IMR-90 (cell line): Measurements from ENCODE around the gene WDR90. TPM values are rescaled to one million over a fixed set of nuclear protein-coding genes. Genes with fewer than 3 reads are reported as not detected.

Source experiments
- ATAC-seq: fragments of 200-7000 bp; cut with Tn5 transposase; 2 replicates; pipeline ENCODE4 v1.9.1; 2020; ENCODE audit warnings: low read depth, mild to moderate bottlenecking, moderate library complexity
- BruUV-seq: library from RNA; stranded (reverse); fragments of 400-500 nt; replicated peaks from 2 replicates; lab custom pipeline; 2021; lab: Mats Ljungman, UMichigan
- CTCF ChIA-PET: fragments of 300-600 bp; formaldehyde crosslinking; extraction: SDS; loops from one replicate; lab custom pipeline; 2021; ENCODE audit warnings: antibody characterized with exemption; lab: Yijun Ruan, JAX
- POLR2A ChIA-PET: fragments of 300-600 bp; sonication (Branson Sonifier 250); formaldehyde crosslinking; loops from one replicate; lab custom pipeline; 2022; ENCODE audit warnings: antibody characterized with exemption; ENCODE audit not compliant: unreplicated experiment; lab: Charles Lee
- DNase-seq: peaks from one replicate; pipeline ENCODE4 v3.0.0; 2013
- H2AFZ ChIP-seq: replicated peaks from 2 replicates; pipeline ENCODE3; 2013; ENCODE audit warnings: low read length, mild to moderate bottlenecking; ENCODE audit not compliant: poor library complexity
- H2AK5ac ChIP-seq: 2 replicates; pipeline ENCODE4 v1.6.1; 2013; ENCODE audit warnings: low read depth, low read length, inconsistent platforms
- H2AK9ac ChIP-seq: replicated peaks from 2 replicates; pipeline ENCODE3; 2013; ENCODE audit warnings: mild to moderate bottlenecking, low read depth, low read length, moderate library complexity; ENCODE audit not compliant: poor library complexity
- H2BK120ac ChIP-seq: 2 replicates; pipeline ENCODE4 v1.6.1; 2013; ENCODE audit warnings: low read depth, low read length, inconsistent platforms
- H2BK15ac ChIP-seq: 3 replicates; pipeline ENCODE4 v1.6.1; 2013; ENCODE audit warnings: low read depth, low read length, inconsistent platforms
- H2BK20ac ChIP-seq: 2 replicates; pipeline ENCODE4 v1.6.1; 2013; ENCODE audit warnings: low read depth, mild to moderate bottlenecking, inconsistent platforms, low read length, moderate library complexity
- H2BK5ac ChIP-seq: 2 replicates; pipeline ENCODE4 v1.6.1; 2013; ENCODE audit warnings: mild to moderate bottlenecking, low read depth, low read length, inconsistent platforms; ENCODE audit not compliant: poor library complexity, severe bottlenecking
- H3K14ac ChIP-seq: replicated peaks from 2 replicates; pipeline ENCODE4 v1.6.1; 2013; ENCODE audit warnings: low read depth, low read length, inconsistent platforms
- H3K18ac ChIP-seq: 2 replicates; pipeline ENCODE4 v1.6.1; 2013; ENCODE audit warnings: low read depth, low read length, control low read depth
- H3K23ac ChIP-seq: 2 replicates; pipeline ENCODE4 v1.6.1; 2013; ENCODE audit warnings: low read depth, low read length, inconsistent platforms
- H3K27ac ChIP-seq: 2 replicates; pipeline ENCODE4 v1.5.1; 2013; ENCODE audit warnings: mild to moderate bottlenecking, control low read depth, low read length; ENCODE audit not compliant: insufficient read depth
- H3K27me3 ChIP-seq: 2 replicates; pipeline ENCODE4 v1.6.1; 2013; ENCODE audit warnings: low read length; ENCODE audit not compliant: control insufficient read depth, insufficient read depth
- H3K36me3 ChIP-seq: 2 replicates; pipeline ENCODE4 v1.6.1; 2013; ENCODE audit warnings: low read length, mixed read lengths; ENCODE audit not compliant: control insufficient read depth, insufficient read depth
- H3K4ac ChIP-seq: 2 replicates; pipeline ENCODE4 v1.6.1; 2013; ENCODE audit warnings: low read depth, low read length, inconsistent platforms
- H3K4me1 ChIP-seq: 2 replicates; pipeline ENCODE4 v1.6.1; 2013; ENCODE audit warnings: low read length, mixed read lengths; ENCODE audit not compliant: control insufficient read depth, insufficient read depth
- H3K4me2 ChIP-seq: 2 replicates; pipeline ENCODE4 v1.6.1; 2013; ENCODE audit warnings: low read depth, mild to moderate bottlenecking, control low read depth, low read length, moderate library complexity
- H3K4me3 ChIP-seq: 2 replicates; pipeline ENCODE4 v1.5.1; 2013; ENCODE audit warnings: low read depth, mild to moderate bottlenecking, control low read depth, low read length, moderate library complexity; ENCODE audit not compliant: insufficient read depth
- H3K56ac ChIP-seq: 2 replicates; pipeline ENCODE4 v1.6.1; 2013; ENCODE audit warnings: low read length, inconsistent platforms; ENCODE audit not compliant: insufficient read depth; ENCODE audit errors: extremely low read depth
- H3K79me1 ChIP-seq, 2 experiments: 2 replicates each; pipeline ENCODE4 v1.6.1; 2013; ENCODE audit warnings: low read length in 2 of 2, inconsistent platforms in 1 of 2, low read depth in 1 of 2
- H3K9ac ChIP-seq: 2 replicates; pipeline ENCODE4 v1.6.1; 2013; ENCODE audit warnings: low read depth, low read length, control low read depth
- H3K9me1 ChIP-seq: 2 replicates; pipeline ENCODE4 v1.6.1; 2013; ENCODE audit warnings: low read length, inconsistent platforms; ENCODE audit not compliant: insufficient read depth
- H3K9me3 ChIP-seq: 2 replicates; pipeline ENCODE4 v1.6.1; 2013; ENCODE audit warnings: low read length; ENCODE audit not compliant: control insufficient read depth, insufficient read depth
- H4K20me1 ChIP-seq: 2 replicates; pipeline ENCODE4 v1.6.1; 2013; ENCODE audit warnings: low read length, inconsistent platforms; ENCODE audit not compliant: insufficient read depth
- H4K5ac ChIP-seq: 2 replicates; pipeline ENCODE4 v1.6.1; 2013; ENCODE audit warnings: mild to moderate bottlenecking, low read depth, low read length, control low read depth
- H4K8ac ChIP-seq, 2 experiments: 2 replicates each; pipeline ENCODE4 v1.6.1; 2013; ENCODE audit warnings: low read depth in 2 of 2, low read length in 2 of 2, control low read depth in 1 of 2, inconsistent platforms in 1 of 2
- H4K91ac ChIP-seq: 2 replicates; pipeline ENCODE4 v1.6.1; 2013; ENCODE audit warnings: low read depth, low read length, inconsistent platforms; ENCODE audit not compliant: insufficient read depth
- BHLHE40 ChIP-seq: fragments of 150-350 bp; IDR thresholded peaks from 2 replicates; pipeline ENCODE4 v1.6.1; 2016; ENCODE audit warnings: mild to moderate bottlenecking, low read depth, low read length
- CEBPB ChIP-seq: IDR thresholded peaks from 2 replicates; pipeline ENCODE4 v1.6.1; 2012; ENCODE audit warnings: low read depth, low read length, improper control_type of control experiment
- CHD1 ChIP-seq: IDR thresholded peaks from 2 replicates; pipeline ENCODE4 v1.6.1; 2012; ENCODE audit warnings: low read depth, low read length, improper control_type of control experiment
- FOS ChIP-seq: fragments of 150-350 bp; IDR thresholded peaks from 2 replicates; pipeline ENCODE4 v1.6.1; 2016; ENCODE audit warnings: low read depth, low read length
- MAFK ChIP-seq: IDR thresholded peaks from 2 replicates; pipeline ENCODE4 v1.6.1; 2012; ENCODE audit warnings: low read depth, low read length, improper control_type of control experiment
- MAZ ChIP-seq: IDR thresholded peaks from 2 replicates; pipeline ENCODE4 v1.6.1; 2012; ENCODE audit warnings: low read depth, mild to moderate bottlenecking, low read length, improper control_type of control experiment, moderate library complexity, borderline replicate concordance
- MXI1 ChIP-seq: IDR thresholded peaks from 2 replicates; pipeline ENCODE4 v1.6.1; 2012; ENCODE audit warnings: low read depth, mild to moderate bottlenecking, low read length, moderate library complexity, borderline replicate concordance
- NFE2L2 ChIP-seq: fragments of 150-350 bp; IDR thresholded peaks from 2 replicates; pipeline ENCODE4 v1.6.1; 2016; ENCODE audit warnings: low read depth, mild to moderate bottlenecking, low read length
- POLR2A ChIP-seq: IDR thresholded peaks from 2 replicates; pipeline ENCODE4 v1.6.1; 2012; ENCODE audit warnings: mild to moderate bottlenecking, low read depth, low read length
- RAD21 ChIP-seq: IDR thresholded peaks from 2 replicates; pipeline ENCODE4 v1.6.1; 2012; ENCODE audit warnings: low read length, improper control_type of control experiment
- RCOR1 ChIP-seq: IDR thresholded peaks from 2 replicates; pipeline ENCODE4 v1.6.1; 2012; ENCODE audit warnings: mild to moderate bottlenecking, low read length, improper control_type of control experiment; ENCODE audit not compliant: insufficient replicate concordance
- RFX5 ChIP-seq: IDR thresholded peaks from 2 replicates; pipeline ENCODE4 v1.8.0; 2012; ENCODE audit warnings: low read depth, mild to moderate bottlenecking, low read length, moderate library complexity
- SMC3 ChIP-seq: fragments of 150-350 bp; IDR thresholded peaks from 2 replicates; pipeline ENCODE4 v1.6.1; 2016; ENCODE audit warnings: low read depth, mild to moderate bottlenecking, antibody characterized with exemption, low read length, moderate library complexity
- WGBS, 2 experiments: methylation state at CpG; one replicate each; pipeline versions ENCODE4 v1.1.5 to v1.1.7; 2013; ENCODE audit warnings: missing lambda C conversion rate in 2 of 2; ENCODE audit not compliant: insufficient read length in 1 of 2; ENCODE audit errors: extremely low coverage in 2 of 2; 5-methylcytosine and 5-hydroxymethylcytosine counted together
- dilution Hi-C: fragments of 300-500 bp; cut with HindIII; formaldehyde crosslinking; loops from one replicate; pipeline ENCODE4 v1.14.3; 2018; ENCODE audit warnings: low sequenced_read_pairs; ENCODE audit not compliant: unreplicated experiment
- in situ Hi-C: fragments of 300-500 bp; cut with MboI; formaldehyde crosslinking; loops from 3 replicates; pipeline ENCODE4 v1.14.3; 2019; ENCODE audit warnings: low sequenced_read_pairs, inconsistent platforms, mixed read lengths
- intact Hi-C: fragments of 100-400 bp; cut with micrococcal nuclease; formaldehyde crosslinking; loops from 2 replicates; pipeline ENCODE4 v1.10.0; 2022
- polyA plus RNA-seq, 3 experiments: library from polyadenylated mRNA; depleted of rRNA; stranded (reverse); fragments of >200 nt; gene quantifications; 2 replicates each; pipeline ENCODE4 v1.2.3, GENCODE V29; 2012; ENCODE audit warnings: low replicate concordance in 1 of 3
- total RNA-seq: library from RNA; depleted of rRNA; stranded (reverse); fragments of >200 nt; gene quantifications from 2 replicates; pipeline ENCODE4 v1.2.3, GENCODE V29; 2012
- TF ChIP-seq, protein P1 (sequence below): fragments of 150-350 bp; IDR thresholded peaks from 2 replicates; pipeline ENCODE4 v1.6.1; 2016; ENCODE audit warnings: low read depth, mild to moderate bottlenecking, low read length, moderate library complexity, borderline replicate concordance
- TF ChIP-seq, protein P2 (sequence below): fragments of 150-350 bp; IDR thresholded peaks from 2 replicates; pipeline ENCODE4 v1.6.1; 2017; ENCODE audit warnings: mild to moderate bottlenecking, antibody characterized with exemption, low read length, low read depth
- TF ChIP-seq, protein P3 (sequence below): conservative IDR thresholded peaks from 2 replicates; pipeline ENCODE4 v1.5.1; 2012; ENCODE audit warnings: mild to moderate bottlenecking, low read depth, low read length, improper control_type of control experiment

The WDR90 gene
- total and polyA plus RNA-seq, 2 of the 4 experiments (the other 2 are of a cell fraction), result 1.4 to 18.7 TPM

DNA sequence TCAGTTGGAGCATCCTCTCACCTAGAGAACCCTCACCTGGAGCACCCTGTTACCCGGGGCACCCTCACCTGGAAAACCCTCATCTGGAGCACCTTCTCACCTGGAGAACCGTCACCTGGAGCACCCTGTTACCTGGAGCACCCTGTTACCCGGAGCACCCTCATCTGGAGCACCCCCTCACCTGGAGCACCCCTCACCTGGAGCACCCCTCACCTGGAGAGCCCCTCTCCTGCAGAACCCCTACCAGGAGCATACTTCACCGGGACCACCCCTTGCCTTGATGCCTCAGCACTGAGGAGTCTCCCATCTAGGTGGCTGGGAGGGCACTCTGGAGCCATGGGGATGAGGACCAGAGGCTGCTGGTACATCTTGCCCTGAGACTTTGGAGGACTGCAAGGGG lies 59.8 kb downstream of the WDR90 start:
- dilution Hi-C loops, result no loop called here

More for the DNA sequence above, 59.8 kb downstream of the WDR90 start:
- CTCF ChIA-PET, result no interaction called here
- Histone ChIP-seq H3K56ac (no peak overlapping the region), H3K9ac (no peak overlapping the region), H2AFZ (no peak overlapping the region), H2BK120ac (no peak overlapping the region), H3K4me2 (no peak overlapping the region), H3K18ac (no peak overlapping the region), H3K4ac (no peak overlapping the region), H3K27me3 (peaks cover 34% of the 10 kb centered on the region), H3K9me3 (no peaks in the 10 kb centered on the region), H4K5ac (no peak overlapping the region), H3K79me1 (no peaks in the 10 kb centered on the region), H4K20me1 (peaks cover 14% of the 10 kb centered on the region; the same call in 1 of the 2 replicates), H4K8ac (no peak overlapping the region), H2AK5ac (no peak overlapping the region), H2BK20ac (no peak overlapping the region), H3K4me3 (no peak overlapping the region), H4K91ac (no peak overlapping the region), H3K36me3 (no peaks in the 10 kb centered on the region), H2BK15ac (no peak overlapping the region), H3K9me1 (no peaks in the 10 kb centered on the region), H2BK5ac (no peak overlapping the region), H3K23ac (no peak overlapping the region), H3K14ac (no peak overlapping the region), H3K4me1 (peaks cover 5% of the 10 kb centered on the region; the same call in 1 of the 2 replicates), H3K27ac (no peak overlapping the region), H2AK9ac (no peak overlapping the region)
- ATAC-seq (no peak), DNase-seq (no peak)
- no TSS peak for BruUV-seq
- intact Hi-C loops, result no loop called here
- POLR2A ChIA-PET, result interaction anchor here (0.6 kb wide), 1 partner anchor 11 kb away, joined by 4 read pairs; no protein-coding TSS in a partner anchor
- TF ChIP-seq, protein P1, sequence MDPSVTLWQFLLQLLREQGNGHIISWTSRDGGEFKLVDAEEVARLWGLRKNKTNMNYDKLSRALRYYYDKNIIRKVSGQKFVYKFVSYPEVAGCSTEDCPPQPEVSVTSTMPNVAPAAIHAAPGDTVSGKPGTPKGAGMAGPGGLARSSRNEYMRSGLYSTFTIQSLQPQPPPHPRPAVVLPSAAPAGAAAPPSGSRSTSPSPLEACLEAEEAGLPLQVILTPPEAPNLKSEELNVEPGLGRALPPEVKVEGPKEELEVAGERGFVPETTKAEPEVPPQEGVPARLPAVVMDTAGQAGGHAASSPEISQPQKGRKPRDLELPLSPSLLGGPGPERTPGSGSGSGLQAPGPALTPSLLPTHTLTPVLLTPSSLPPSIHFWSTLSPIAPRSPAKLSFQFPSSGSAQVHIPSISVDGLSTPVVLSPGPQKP, result no peak
- TF ChIP-seq POLR2A (no peak), FOS (no peak), MAZ (no peak), RAD21 (no peak), MXI1 (no peak), BHLHE40 (no peak), CHD1 (no peak), MAFK (no peak), RFX5 (no peak), SMC3 (no peak), RCOR1 (no peak), NFE2L2 (no peak), CEBPB (no peak)
- TF ChIP-seq, protein P2, sequence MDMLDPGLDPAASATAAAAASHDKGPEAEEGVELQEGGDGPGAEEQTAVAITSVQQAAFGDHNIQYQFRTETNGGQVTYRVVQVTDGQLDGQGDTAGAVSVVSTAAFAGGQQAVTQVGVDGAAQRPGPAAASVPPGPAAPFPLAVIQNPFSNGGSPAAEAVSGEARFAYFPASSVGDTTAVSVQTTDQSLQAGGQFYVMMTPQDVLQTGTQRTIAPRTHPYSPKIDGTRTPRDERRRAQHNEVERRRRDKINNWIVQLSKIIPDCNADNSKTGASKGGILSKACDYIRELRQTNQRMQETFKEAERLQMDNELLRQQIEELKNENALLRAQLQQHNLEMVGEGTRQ, result no peak
- TF ChIP-seq, protein P3, sequence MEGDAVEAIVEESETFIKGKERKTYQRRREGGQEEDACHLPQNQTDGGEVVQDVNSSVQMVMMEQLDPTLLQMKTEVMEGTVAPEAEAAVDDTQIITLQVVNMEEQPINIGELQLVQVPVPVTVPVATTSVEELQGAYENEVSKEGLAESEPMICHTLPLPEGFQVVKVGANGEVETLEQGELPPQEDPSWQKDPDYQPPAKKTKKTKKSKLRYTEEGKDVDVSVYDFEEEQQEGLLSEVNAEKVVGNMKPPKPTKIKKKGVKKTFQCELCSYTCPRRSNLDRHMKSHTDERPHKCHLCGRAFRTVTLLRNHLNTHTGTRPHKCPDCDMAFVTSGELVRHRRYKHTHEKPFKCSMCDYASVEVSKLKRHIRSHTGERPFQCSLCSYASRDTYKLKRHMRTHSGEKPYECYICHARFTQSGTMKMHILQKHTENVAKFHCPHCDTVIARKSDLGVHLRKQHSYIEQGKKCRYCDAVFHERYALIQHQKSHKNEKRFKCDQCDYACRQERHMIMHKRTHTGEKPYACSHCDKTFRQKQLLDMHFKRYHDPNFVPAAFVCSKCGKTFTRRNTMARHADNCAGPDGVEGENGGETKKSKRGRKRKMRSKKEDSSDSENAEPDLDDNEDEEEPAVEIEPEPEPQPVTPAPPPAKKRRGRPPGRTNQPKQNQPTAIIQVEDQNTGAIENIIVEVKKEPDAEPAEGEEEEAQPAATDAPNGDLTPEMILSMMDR, result no peak
- in situ Hi-C loops, result loop anchor here (25.0 kb wide), 1 partner anchor 353 kb away; the partner anchor contains the start of gene SSTR5
- 100% methylated on average over 1 of the region's 4 CpGs; no CpG with 5 or more reads in 1 of the 2 experiments for WGBS, 2 experiments
